Activated T-cell treated with anti-CD3 and anti-CD28 coated beads, Interleukin-2, amount 50 U/mL, for 4 hours (primary cell): Measurements from ENCODE around the gene PABPN1. TPM values are rescaled to one million over a fixed set of nuclear protein-coding genes. Genes with fewer than 3 reads are reported as not detected.
A peak's percentile ranks its signal among the peaks of the same experiment; 100 is the strongest.
"Not testable (repeated sequence)": the region's sequence is repeated elsewhere in the genome, so short reads cannot be mapped to it uniquely, and the experiment has no call there.

ENCODE experiments used
- ATAC-seq, 2 donors: fragments of 200-7000 bp; cut with Tn5 transposase; one replicate each; pipeline ENCODE4 v1.10.0; 2021
- DNase-seq: peaks from one replicate; pipeline ENCODE4 v3.0.0-alpha.2; 2020
- H3K27me3 Mint-ChIP-seq: one replicate; pipeline ENCODE4 v1.8.0; 2021; ENCODE audit warnings: low read depth, mixed read lengths
- H3K36me3 Mint-ChIP-seq: one replicate; pipeline ENCODE4 v1.8.0; 2022; ENCODE audit warnings: mixed read lengths; ENCODE audit not compliant: insufficient read depth
- H3K4me1 Mint-ChIP-seq: one replicate; pipeline ENCODE4 v1.8.0; 2021; ENCODE audit warnings: low read depth, mixed read lengths
- H3K4me3 Mint-ChIP-seq: one replicate; pipeline ENCODE4 v1.8.0; 2021; ENCODE audit warnings: mild to moderate bottlenecking, moderate library complexity, mixed read lengths
- H3K9me3 Mint-ChIP-seq: one replicate; pipeline ENCODE4 v1.8.0; 2021; ENCODE audit warnings: mixed read lengths
- total RNA-seq, 3 donors: library from RNA; stranded (reverse); gene quantifications; one replicate each; pipeline ENCODE4 v1.2.1, GENCODE V29; 2021

PABPN1 gene
- 100 to 1,000 TPM; 319 to 339 (median 333) TPM for total RNA-seq

- ATAC-seq (peak; percentile 87 to 90), DNase-seq (peak; percentile 95)
- Mint-ChIP-seq H3K36me3 (peaks cover 24% of the 10 kb centered on the region), H3K4me1 (peaks cover 29% of the 10 kb centered on the region), H3K9me3 (no peaks in the 10 kb centered on the region), H3K27me3 (peaks cover 2% of the 10 kb centered on the region), H3K4me3 (peak within 1 kb of the TSS; percentile 95)
These were observed at the start of gene PABPN1 for GRCh38 chr14:23320584-23321571. Gene PABPN1, plus strand, starts transcription at chr14:23321457. Its CDS starts 13 bp downstream, at chr14:23321470.

- no peak overlapping the region for H3K4me3 Mint-ChIP-seq
- ATAC-seq = no peak
- no peaks in the 10 kb centered on the region for H3K9me3 Mint-ChIP-seq
- DNase-seq = no peak
- peaks cover 2% of the 10 kb centered on the region for H3K4me1 Mint-ChIP-seq
- no peaks in the 10 kb centered on the region for H3K36me3 Mint-ChIP-seq
- no peaks in the 10 kb centered on the region for H3K27me3 Mint-ChIP-seq
These were observed 45.8 kb upstream of the PABPN1 start for GRCh38 chr14:23275412-23275811.

GRCh38 chr14:23277189-23277588 lies 44.1 kb upstream of the PABPN1 start:
- Mint-ChIP-seq H3K36me3 (no peaks in the 10 kb centered on the region), H3K4me1 (peaks cover 2% of the 10 kb centered on the region), H3K9me3 (no peaks in the 10 kb centered on the region), H3K4me3 (no peak overlapping the region), H3K27me3 (no peaks in the 10 kb centered on the region)
- DNase-seq = no peak
- no peak for ATAC-seq

GRCh38 chr14:23277928-23278327 lies 43.3 kb upstream of the PABPN1 start:
- H3K36me3 Mint-ChIP-seq, H3K27me3 Mint-ChIP-seq, DNase-seq, H3K4me1 Mint-ChIP-seq, H3K9me3 Mint-ChIP-seq, ATAC-seq, H3K4me3 Mint-ChIP-seq: not testable (repeated sequence)

- no peaks in the 10 kb centered on the region for H3K36me3 Mint-ChIP-seq
- H3K4me1 Mint-ChIP-seq = peaks cover 20% of the 10 kb centered on the region
- DNase-seq (no peak), ATAC-seq (no peak)
- H3K9me3 Mint-ChIP-seq = no peaks in the 10 kb centered on the region
- no peak overlapping the region for H3K4me3 Mint-ChIP-seq
- H3K27me3 Mint-ChIP-seq = no peaks in the 10 kb centered on the region
These were observed 40.0 kb upstream of the PABPN1 start for GRCh38 chr14:23281247-23281646.

GRCh38 chr14:23284654-23285529 lies 36.4 kb upstream of the PABPN1 start:
- H3K9me3 Mint-ChIP-seq = no peaks in the 10 kb centered on the region
- DNase-seq (no peak), ATAC-seq (peak; percentile 11 to 17)
- no peaks in the 10 kb centered on the region for H3K27me3 Mint-ChIP-seq
- H3K4me1 Mint-ChIP-seq = peaks cover 24% of the 10 kb centered on the region
- H3K4me3 Mint-ChIP-seq = peak overlapping the region; percentile 90
- H3K36me3 Mint-ChIP-seq = no peaks in the 10 kb centered on the region

GRCh38 chr14:23285530-23286019 lies 35.7 kb upstream of the PABPN1 start:
- no peaks in the 10 kb centered on the region for H3K27me3 Mint-ChIP-seq
- peak overlapping the region; percentile 90 for H3K4me3 Mint-ChIP-seq

GRCh38 chr14:23286020-23286901 lies 35.0 kb upstream of the PABPN1 start, which contains the start of gene HOMEZ:
Gene HOMEZ, minus strand, starts transcription at chr14:23286132. Its CDS starts 180 bp downstream, at chr14:23285952.
- peaks cover 24% of the 10 kb centered on the region for H3K4me1 Mint-ChIP-seq
- H3K4me3 Mint-ChIP-seq = peak within 1 kb of the TSS; percentile 90
- H3K9me3 Mint-ChIP-seq = no peaks in the 10 kb centered on the region
- no peaks in the 10 kb centered on the region for H3K27me3 Mint-ChIP-seq
- ATAC-seq = peak; percentile 97 to 98
- peak; percentile 97 for DNase-seq
- no peaks in the 10 kb centered on the region for H3K36me3 Mint-ChIP-seq

More at GRCh38 chr14:23285530-23286019, 35.7 kb upstream of the PABPN1 start:
- Mint-ChIP-seq H3K9me3 (no peaks in the 10 kb centered on the region), H3K4me1 (peaks cover 24% of the 10 kb centered on the region), H3K36me3 (no peaks in the 10 kb centered on the region)
- DNase-seq (no peak), ATAC-seq (peak; percentile 43 to 45)

GRCh38 chr14:23286902-23287479 lies 34.3 kb upstream of the PABPN1 start:
- DNase-seq (no peak), ATAC-seq (no peak)
- Mint-ChIP-seq H3K27me3 (no peaks in the 10 kb centered on the region), H3K4me3 (peak overlapping the region; percentile 90), H3K4me1 (peaks cover 24% of the 10 kb centered on the region), H3K36me3 (no peaks in the 10 kb centered on the region), H3K9me3 (no peaks in the 10 kb centered on the region)

- Mint-ChIP-seq H3K27me3 (no peaks in the 10 kb centered on the region), H3K36me3 (peaks cover 4% of the 10 kb centered on the region), H3K4me1 (peaks cover 14% of the 10 kb centered on the region), H3K9me3 (no peaks in the 10 kb centered on the region), H3K4me3 (no peak overlapping the region)
- DNase-seq = peak; percentile 41
- peak; percentile 78 to 81 for ATAC-seq
These were observed 26.3 kb upstream of the PABPN1 start for GRCh38 chr14:23294734-23295561.

GRCh38 chr14:23296012-23296777 lies 25.1 kb upstream of the PABPN1 start:
- ATAC-seq = no peak
- H3K9me3 Mint-ChIP-seq = no peaks in the 10 kb centered on the region
- H3K4me3 Mint-ChIP-seq = no peak overlapping the region
- no peaks in the 10 kb centered on the region for H3K27me3 Mint-ChIP-seq
- no peak for DNase-seq
- peaks cover 4% of the 10 kb centered on the region for H3K36me3 Mint-ChIP-seq
- H3K4me1 Mint-ChIP-seq = peaks cover 22% of the 10 kb centered on the region

GRCh38 chr14:23297096-23297495 lies 24.2 kb upstream of the PABPN1 start:
- no peaks in the 10 kb centered on the region for H3K27me3 Mint-ChIP-seq
- no peaks in the 10 kb centered on the region for H3K9me3 Mint-ChIP-seq
- peaks cover 4% of the 10 kb centered on the region for H3K36me3 Mint-ChIP-seq
- DNase-seq (no peak), ATAC-seq (no peak)
- no peak overlapping the region for H3K4me3 Mint-ChIP-seq
- H3K4me1 Mint-ChIP-seq = peaks cover 22% of the 10 kb centered on the region
